ENCODE results near the gene GARIN5A. TPM values are rescaled to one million over a fixed set of nuclear protein-coding genes. Genes with fewer than 3 reads are reported as not detected.

The GARIN5A gene
- polyA plus RNA-seq, 3 donors: 0.41 TPM; not detected in 2

DNA sequence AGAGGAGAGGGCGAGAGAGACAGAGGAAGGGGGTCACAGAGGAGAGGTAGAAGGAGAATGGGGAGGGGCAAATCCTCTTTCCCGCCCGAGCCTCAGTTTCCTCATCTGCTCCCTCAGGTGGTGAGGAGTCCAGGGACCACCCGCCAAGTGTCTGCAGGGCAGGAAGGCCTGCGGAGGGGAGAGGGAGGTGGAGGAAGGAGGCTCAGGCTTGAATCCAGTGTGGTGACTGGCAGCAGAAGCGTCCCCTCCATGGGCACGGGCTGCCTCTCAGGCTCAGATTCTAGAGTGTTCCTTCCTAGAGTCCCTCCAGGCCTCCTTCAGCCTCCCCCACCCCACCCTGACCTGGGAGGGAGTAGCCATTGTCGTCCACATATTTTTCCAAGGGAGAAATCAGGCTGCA, 16.5 kb upstream of the GARIN5A start:
- Mint-ChIP-seq H3K4me3 (no peak overlapping the region), H3K27me3 (ENCODE audit: low read depth in 3 of 3) (peaks cover 4 to 12% (median 5%) of the 10 kb centered on the region in 3 donors), H3K4me1 (peaks cover 44% of the 10 kb centered on the region), H3K36me3 (peaks cover 0 to 7% of the 10 kb centered on the region in 2 donors), H3K27ac (no peak overlapping the region), H3K9me3 (peaks cover 3 to 18% (median 10%) of the 10 kb centered on the region in 7 donors)
- no peak overlapping the region for H3K9ac ChIP-seq (ENCODE audit: insufficient read depth, low read length, poor library complexity, severe bottlenecking)
- H3K36me3 ChIP-seq (replicated peaks in 1 of 2; ENCODE audit: control insufficient read depth in 1 of 2, insufficient read depth in 2 of 2, low read length in 2 of 2): no peaks in the 10 kb centered on the region
- H3K79me2 ChIP-seq (ENCODE audit: insufficient read depth, low read length): no peaks in the 10 kb centered on the region
- no peaks in the 10 kb centered on the region for H4K20me1 ChIP-seq (ENCODE audit: insufficient read depth, low read length)
- no peak overlapping the region for H3K4me3 ChIP-seq (replicated peaks in 1 of 3; ENCODE audit: low read depth in 2 of 3, low read length in 3 of 3)
- no peak overlapping the region for H2AFZ ChIP-seq (ENCODE audit: insufficient read depth, low read depth, low read length, poor library complexity, severe bottlenecking)
- H3K27me3 ChIP-seq (ENCODE audit: control insufficient read depth in 2 of 2, insufficient read depth in 2 of 2, low read length in 2 of 2): no peaks in the 10 kb centered on the region
- peaks cover 0 to 6% of the 10 kb centered on the region in 2 donors for H3K9me3 ChIP-seq (replicated peaks in 1 of 2; ENCODE audit: control insufficient read depth in 1 of 2, insufficient read depth in 1 of 2, low read length in 2 of 2)
- no peak overlapping the region for H3K27ac ChIP-seq (ENCODE audit: low read depth in 1 of 2, low read length in 2 of 2)
- TF ChIP-seq, protein P1, sequence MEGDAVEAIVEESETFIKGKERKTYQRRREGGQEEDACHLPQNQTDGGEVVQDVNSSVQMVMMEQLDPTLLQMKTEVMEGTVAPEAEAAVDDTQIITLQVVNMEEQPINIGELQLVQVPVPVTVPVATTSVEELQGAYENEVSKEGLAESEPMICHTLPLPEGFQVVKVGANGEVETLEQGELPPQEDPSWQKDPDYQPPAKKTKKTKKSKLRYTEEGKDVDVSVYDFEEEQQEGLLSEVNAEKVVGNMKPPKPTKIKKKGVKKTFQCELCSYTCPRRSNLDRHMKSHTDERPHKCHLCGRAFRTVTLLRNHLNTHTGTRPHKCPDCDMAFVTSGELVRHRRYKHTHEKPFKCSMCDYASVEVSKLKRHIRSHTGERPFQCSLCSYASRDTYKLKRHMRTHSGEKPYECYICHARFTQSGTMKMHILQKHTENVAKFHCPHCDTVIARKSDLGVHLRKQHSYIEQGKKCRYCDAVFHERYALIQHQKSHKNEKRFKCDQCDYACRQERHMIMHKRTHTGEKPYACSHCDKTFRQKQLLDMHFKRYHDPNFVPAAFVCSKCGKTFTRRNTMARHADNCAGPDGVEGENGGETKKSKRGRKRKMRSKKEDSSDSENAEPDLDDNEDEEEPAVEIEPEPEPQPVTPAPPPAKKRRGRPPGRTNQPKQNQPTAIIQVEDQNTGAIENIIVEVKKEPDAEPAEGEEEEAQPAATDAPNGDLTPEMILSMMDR (IDR thresholded peaks at IDR 0.05): no peak
- H3K4me1 ChIP-seq (ENCODE audit: control insufficient read depth in 1 of 2, insufficient read depth in 2 of 2, low read length in 2 of 2): peaks cover 42 to 47% of the 10 kb centered on the region in 2 donors
- intact Hi-C loops (cut with micrococcal nuclease): no loop called here
- DNase-seq: no peak
- WGBS (ENCODE audit: insufficient coverage): 93% methylated on average over 6 of the region's 8 CpGs
- no peak overlapping the region for H3K4me2 ChIP-seq (replicated peaks; ENCODE audit: extremely low read depth, low read length, poor library complexity, severe bottlenecking)

DNA sequence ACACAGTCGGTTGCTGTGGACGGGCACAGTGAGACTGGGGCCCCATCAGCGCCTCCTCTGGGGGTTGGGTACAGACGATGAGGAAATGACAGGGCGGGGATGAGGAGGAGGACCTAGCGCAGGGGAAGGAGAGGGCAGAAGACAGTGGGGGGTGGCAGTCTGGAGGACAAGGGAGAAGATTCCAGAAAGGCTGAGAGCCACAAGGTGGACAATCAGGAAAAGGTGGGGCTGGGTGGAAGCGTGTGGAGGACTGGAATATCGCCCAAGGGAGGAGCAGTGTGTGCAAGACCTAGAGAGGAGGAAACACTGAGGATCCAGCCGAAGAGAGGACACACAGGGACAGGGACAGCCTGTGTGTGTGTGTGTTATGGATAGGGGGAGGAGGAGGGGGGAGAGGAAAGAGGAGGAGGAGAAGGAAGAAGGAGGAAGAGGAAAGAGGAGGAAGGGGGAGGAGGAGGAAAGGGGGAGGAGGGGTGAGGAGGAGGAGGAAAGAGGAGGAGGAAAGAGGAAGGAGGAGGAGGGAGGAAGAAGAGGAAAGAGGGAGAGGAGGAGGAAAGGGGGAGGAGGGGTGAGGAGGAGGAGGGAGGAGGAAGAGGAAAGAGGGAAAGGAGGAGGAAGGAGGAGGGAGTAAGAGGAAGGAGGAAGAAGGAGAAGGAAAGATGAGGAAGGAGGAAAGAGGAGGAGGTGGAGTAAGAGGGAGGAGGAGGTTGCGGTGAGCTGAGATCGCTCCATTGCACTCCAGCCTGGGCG, 15.8 kb upstream of the GARIN5A start:
- Histone ChIP-seq H3K4me2 (replicated peaks; ENCODE audit: extremely low read depth, low read length, poor library complexity, severe bottlenecking) (peak overlapping the region; percentile 62), H4K20me1 (ENCODE audit: insufficient read depth, low read length) (no peaks in the 10 kb centered on the region), H3K9ac (ENCODE audit: insufficient read depth, low read length, poor library complexity, severe bottlenecking) (no peak overlapping the region), H2AFZ (ENCODE audit: insufficient read depth, low read depth, low read length, poor library complexity, severe bottlenecking) (peak overlapping the region; percentile 73), H3K27ac (ENCODE audit: low read depth in 1 of 2, low read length in 2 of 2) (peak overlapping the region; percentile 27 to 61), H3K79me2 (ENCODE audit: insufficient read depth, low read length) (no peaks in the 10 kb centered on the region), H3K36me3 (replicated peaks in 1 of 2; ENCODE audit: control insufficient read depth in 1 of 2, insufficient read depth in 2 of 2, low read length in 2 of 2) (no peaks in the 10 kb centered on the region), H3K27me3 (ENCODE audit: control insufficient read depth in 2 of 2, insufficient read depth in 2 of 2, low read length in 2 of 2) (no peaks in the 10 kb centered on the region), H3K4me3 (replicated peaks in 1 of 3; ENCODE audit: low read depth in 2 of 3, low read length in 3 of 3) (peak overlapping the region in 1 of 3 experiments; percentile 52), H3K9me3 (replicated peaks in 1 of 2; ENCODE audit: control insufficient read depth in 1 of 2, insufficient read depth in 1 of 2, low read length in 2 of 2) (peaks cover 0 to 6% of the 10 kb centered on the region in 2 donors), H3K4me1 (ENCODE audit: control insufficient read depth in 1 of 2, insufficient read depth in 2 of 2, low read length in 2 of 2) (peaks cover 47 to 54% of the 10 kb centered on the region in 2 donors)
- H3K27ac Mint-ChIP-seq: peak overlapping the region; percentile 59 to 91 (median 77)
- peaks cover 50% of the 10 kb centered on the region for H3K4me1 Mint-ChIP-seq
- peaks cover 4 to 12% (median 5%) of the 10 kb centered on the region in 3 donors for H3K27me3 Mint-ChIP-seq (ENCODE audit: low read depth in 3 of 3)
- intact Hi-C loops (cut with micrococcal nuclease): no loop called here
- TF ChIP-seq, protein P1 (IDR thresholded peaks at IDR 0.05): no peak
- WGBS (ENCODE audit: insufficient coverage): 6% methylated on average over 9 of the region's 12 CpGs
- H3K36me3 Mint-ChIP-seq: peaks cover 0 to 7% of the 10 kb centered on the region in 2 donors
- peak; percentile 47 to 53 (median 52) for DNase-seq
- peak overlapping the region; percentile 55 to 82 for H3K4me3 Mint-ChIP-seq
- H3K9me3 Mint-ChIP-seq: peaks cover 6 to 22% (median 12%) of the 10 kb centered on the region in 7 donors

All from CD14-positive monocyte (primary cell).